ENCODE results near the gene PRR30. TPM values are rescaled to one million over a fixed set of nuclear protein-coding genes. Genes with fewer than 3 reads are reported as not detected.
A peak's percentile ranks its signal among the peaks of the same experiment; 100 is the strongest.
"Not testable (repeated sequence)": the region's sequence is repeated elsewhere in the genome, so short reads cannot be mapped to it uniquely, and the experiment has no call there.

PRR30 gene
- total RNA-seq, 1 experiment from 2014 or later: not detected

DNA sequence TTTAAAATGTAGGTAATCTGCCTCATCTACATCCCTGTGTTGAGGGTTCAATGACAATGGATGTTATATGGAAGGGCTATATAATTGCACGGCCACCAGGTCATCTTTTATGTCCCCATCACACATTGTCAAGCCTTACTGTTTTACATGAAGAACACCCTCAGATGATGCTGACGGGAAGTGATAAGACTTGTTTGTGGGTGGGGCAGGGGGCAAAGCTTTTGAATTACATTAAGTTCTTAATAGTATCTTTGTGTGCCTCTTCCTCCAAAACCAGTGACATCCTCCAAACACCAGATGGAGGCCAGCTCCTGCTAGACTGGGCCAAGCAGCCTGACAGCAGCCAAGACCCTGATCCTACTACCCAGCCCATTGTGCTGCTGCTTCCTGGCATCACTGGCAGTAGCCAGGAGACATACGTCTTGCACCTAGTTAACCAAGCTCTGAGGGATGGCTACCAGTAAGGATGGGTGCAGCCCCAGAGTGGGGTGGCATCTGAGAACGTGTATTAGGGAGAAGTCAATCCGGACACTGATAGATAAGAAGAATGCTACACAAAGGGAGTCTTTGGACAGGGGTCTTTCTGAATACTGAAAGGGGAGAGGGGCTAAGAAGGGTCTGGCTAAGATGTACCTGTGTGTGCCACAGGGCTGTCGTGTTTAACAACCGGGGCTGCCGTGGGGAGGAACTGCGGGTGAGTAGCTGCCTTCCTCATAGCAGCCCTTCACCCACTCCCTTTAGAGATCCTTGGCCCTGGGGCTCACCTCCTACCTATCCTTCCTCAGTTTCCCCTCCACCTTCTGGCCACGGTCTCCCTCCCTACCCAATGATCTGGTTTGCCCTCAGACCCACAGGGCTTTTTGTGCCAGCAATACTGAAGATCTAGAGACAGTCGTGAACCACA lies 10.3 kb downstream of the PRR30 start:
- DNase-seq (ENCODE audit: low read depth): no peak

- DNase-seq (ENCODE audit: low read depth): no peak
Observed at GRCh38 chr2:27127883-27128667, 11.1 kb downstream of the PRR30 start.

DNA sequence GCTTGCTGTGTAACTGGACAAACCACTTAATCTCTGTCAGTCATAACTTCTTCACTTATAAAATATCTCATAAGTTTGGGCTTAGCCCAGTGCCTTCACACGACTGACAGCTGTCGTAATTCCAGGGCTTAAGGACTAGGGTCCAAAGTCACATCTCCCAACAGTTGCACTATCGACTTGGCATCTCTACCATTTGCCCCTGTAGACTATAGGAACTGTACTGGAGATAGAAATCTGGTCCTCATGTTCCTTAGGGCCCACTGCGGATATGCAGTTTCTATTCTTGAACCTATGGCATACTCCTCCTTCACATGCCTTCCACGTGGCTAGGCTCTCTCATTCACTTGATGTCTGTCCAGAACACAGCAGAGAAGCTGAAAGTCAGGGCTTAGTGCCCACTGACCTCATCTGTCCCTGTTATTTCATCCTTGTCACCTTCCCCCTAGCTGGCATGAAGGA lies 12.9 kb downstream of the PRR30 start:
- no peak for DNase-seq (ENCODE audit: low read depth)

DNA sequence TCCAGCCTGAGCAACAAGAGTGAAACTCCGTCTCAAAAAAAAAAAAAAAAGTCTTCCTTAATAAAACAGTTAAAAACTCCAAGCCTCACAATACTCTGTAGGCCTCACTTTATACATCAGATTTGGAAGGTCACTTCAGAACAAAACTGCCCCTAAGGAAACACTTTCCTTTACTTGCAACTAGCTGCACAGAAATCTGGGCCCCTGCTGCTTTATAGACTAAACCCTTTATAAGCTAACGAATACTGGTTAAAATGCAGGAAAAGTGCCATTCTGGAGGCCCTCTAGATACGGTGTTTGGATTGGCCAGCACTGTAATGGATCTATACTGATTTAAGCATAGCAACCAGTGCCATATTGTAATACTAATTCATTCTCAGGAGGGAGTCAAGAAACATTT lies 14.1 kb downstream of the PRR30 start:
- no peak for DNase-seq (ENCODE audit: low read depth)

- DNase-seq (ENCODE audit: low read depth): peak; percentile 35
Observed at GRCh38 chr2:27123302-27124150, 15.7 kb downstream of the PRR30 start, which contains the start of gene ABHD1. Gene ABHD1 (plus strand): TSS chr2:27123815. CDS start chr2:27123949, 134 bp downstream.

- no peak for DNase-seq (ENCODE audit: low read depth)
Observed at GRCh38 chr2:27122791-27123190, 16.4 kb downstream of the PRR30 start.

DNA sequence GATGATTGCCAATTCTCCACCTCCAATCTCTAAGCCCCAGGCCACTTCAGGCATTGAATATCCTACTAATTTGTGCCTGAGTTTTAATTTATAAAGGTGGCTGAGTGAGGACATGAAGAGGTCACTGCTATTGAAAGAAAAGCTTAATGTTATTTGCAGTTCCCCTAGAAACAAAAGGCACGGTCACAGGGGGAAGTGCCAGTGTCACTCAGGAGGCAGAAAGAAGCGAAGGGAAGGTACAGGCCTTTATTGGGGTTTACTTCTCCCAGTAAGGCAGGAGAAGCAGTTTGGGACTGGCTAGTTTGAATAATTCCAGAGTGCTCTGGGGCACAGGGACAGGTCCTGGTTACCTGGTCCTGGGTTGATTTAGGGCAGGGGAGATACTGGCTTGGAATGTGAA lies 17.3 kb downstream of the PRR30 start:
- no peak for DNase-seq (ENCODE audit: low read depth)

- DNase-seq (ENCODE audit: low read depth): not testable (repeated sequence)
Observed at GRCh38 chr2:27119330-27119670, 19.9 kb downstream of the PRR30 start.

DNA sequence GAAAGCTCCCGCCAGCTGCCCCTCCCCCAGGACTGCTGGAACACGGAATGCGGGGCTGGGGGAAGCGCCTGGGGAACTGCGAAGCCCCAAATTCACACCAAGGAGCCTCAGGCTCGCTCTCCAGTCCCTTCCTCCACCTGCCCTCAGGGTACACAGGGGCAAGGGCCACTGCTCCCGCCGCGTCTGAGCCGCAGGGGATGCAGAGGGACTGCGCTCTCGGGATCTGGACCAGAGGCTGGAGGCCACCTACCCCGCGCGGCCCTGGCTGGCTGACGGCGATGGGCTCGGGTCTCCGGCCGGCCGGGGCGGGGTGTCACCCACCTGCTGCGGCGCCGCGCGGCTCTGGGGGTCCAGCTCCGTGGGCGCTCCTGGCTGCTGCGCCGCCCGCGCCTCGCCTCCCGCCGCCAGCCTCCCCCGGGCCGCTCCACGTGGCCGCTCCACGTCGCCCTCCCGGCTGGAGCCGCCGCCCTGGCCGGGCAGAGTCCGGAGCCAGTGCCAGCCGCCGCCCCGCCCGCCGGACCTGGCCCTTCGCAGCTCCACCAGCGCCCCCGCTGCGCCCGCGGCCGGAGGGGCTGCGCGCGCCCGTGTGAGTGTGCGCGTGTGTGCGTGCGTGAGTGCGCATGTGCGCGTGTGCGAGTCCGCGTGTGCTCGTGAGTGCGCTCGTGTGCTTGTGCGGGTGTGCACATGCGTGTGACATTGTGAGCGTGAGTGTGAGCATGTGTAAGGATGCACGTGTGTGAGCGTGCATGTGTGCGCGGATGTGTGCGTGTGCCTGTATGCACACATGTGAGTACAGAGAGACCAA lies 20.5 kb downstream of the PRR30 start, which contains the start of gene CGREF1:
CGREF1 (minus strand) TSS at position 604 of the 805 bp plus-strand sequence. CDS start 14,762 bp downstream, outside the sequence.
- no peak for DNase-seq (ENCODE audit: low read depth)

DNA sequence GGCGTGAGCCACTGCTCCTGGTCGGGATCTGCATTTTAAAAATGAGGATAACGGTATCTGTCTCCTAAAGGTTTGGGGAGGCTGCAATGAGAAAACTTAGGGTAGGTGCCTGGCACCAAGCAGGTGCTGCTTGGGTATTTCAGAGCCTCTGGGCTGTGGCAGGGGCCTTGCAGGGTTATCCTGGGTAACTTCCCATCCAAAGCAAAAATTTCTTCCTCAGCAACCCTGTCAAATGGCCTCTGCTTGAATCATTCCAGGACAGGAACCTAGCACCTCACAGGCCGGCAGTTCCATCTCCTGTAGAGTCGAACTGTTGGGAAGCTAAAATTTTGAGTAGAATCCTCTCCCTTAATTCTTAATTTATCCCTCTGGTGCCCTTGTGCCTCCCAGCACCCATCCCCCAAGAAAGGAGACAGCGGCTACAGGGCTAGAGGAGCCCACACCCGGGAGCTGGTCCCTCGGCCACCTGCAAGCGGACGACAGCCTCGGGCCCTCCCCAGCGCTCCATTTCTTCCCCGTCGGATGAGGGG lies 21.1 kb downstream of the PRR30 start:
- DNase-seq (ENCODE audit: low read depth): no peak

- no peak for DNase-seq (ENCODE audit: low read depth)
Observed at GRCh38 chr2:27115519-27115918, 23.7 kb downstream of the PRR30 start.

DNA sequence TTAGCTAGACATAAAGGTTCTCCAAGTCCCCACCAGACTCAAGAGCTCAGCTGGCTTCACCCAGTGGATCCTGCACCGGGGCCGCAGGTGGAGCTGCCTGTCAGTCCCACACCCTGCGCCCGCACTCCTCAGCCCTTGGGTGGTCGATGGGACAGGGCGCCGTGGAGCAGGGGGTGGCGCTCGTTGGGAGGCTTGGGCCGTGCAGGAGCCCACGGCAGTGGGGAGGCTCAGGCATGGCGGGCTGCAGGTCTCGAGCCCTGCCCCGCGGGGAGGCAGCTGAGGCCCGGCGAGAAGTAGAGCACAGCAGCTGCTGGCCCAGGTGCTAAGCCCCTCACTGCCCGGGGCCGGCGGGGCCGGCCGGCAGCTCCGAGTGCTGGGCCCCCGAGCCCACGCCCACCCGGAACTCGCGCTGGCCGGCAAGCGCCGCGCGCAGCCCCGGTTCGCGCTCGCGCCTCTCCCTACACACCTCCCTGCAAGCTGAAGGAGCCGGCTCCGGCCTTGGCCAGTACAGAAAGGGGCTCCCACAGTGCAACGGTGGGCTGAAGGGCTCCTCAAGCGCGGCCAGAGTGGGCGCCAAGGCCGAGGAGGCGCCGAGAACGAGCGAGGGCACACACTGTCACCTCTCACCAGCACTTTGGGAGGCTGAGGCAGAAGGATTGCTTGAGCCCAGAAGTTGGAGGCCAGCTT lies 27.7 kb downstream of the PRR30 start:
- not testable (repeated sequence) for DNase-seq (ENCODE audit: low read depth)

DNA sequence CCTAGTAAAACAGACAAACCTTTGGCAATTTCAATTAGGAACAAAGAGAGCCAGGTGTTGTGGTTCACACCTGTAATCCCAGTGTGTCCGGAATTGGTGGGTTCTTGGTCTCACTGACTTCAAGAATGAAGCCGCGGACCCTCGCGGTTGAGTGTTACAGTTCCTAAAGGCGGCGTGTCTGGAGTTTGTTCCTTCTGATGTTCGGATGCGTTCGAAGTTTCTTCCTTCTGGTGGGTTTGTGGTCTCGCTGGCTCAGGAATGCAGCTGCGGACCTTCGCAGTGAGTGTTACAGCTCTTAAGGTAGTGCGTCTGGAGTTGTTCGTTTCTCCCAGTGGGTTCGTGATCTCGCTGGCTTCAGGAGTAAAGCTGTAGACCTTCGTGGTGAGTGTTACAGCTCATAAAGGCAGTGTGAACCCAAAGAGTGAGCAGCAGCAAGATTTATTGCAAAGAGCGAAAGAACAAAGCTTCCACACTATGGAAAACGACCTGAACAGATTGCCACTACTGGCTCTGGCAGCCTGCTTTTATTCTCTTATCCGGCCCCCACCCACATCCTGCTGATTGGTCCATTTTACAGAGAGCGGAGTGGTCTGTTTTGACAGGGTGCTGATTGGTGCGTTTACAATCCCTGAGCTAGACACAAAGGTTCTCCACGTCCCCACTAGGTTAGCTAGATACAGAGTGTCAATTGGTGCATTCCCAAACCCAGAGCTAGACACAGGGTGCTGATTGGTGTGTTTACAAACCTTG lies 28.4 kb downstream of the PRR30 start:
- not testable (repeated sequence) for DNase-seq (ENCODE audit: low read depth)

GRCh38 chr2:27109083-27109482 lies 30.1 kb downstream of the PRR30 start:
- DNase-seq (ENCODE audit: low read depth): no peak

GRCh38 chr2:27108221-27108620 lies 31.0 kb downstream of the PRR30 start:
- no peak for DNase-seq (ENCODE audit: low read depth)

GRCh38 chr2:27105981-27106380 lies 33.2 kb downstream of the PRR30 start:
- DNase-seq (ENCODE audit: low read depth): no peak

DNA sequence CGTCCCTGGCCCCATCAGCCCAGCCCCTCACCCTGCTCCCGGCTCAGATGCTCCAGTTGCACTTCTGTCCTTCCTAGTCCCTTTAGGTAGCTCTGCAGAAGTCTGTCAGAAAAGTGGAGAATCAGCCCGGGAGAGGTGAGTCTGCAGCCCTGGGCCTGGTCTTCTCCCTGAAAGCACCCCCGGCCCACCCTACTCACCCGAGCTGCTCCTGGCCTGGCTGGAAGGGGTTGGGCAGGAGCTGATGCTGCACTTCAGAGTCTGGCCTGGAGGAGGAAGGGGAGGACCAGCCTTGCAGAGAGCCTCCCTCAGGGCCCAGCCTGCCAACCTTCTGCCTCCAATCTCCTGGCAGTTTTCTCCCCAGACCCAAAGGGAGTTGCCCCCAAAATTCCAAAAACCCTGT lies 36.9 kb downstream of the PRR30 start:
- no peak for DNase-seq (ENCODE audit: low read depth)

GRCh38 chr2:27100036-27100435 lies 39.2 kb downstream of the PRR30 start:
- no peak for DNase-seq (ENCODE audit: low read depth)

- no peak for DNase-seq (ENCODE audit: low read depth)
Observed at GRCh38 chr2:27099334-27099955, 39.8 kb downstream of the PRR30 start.
